Effector memory CD8-positive, alpha-beta T cell (primary cell): ENCODE data around the gene DNAH5.

ENCODE experiments used
- ATAC-seq: fragments of 150-1000 bp; cut with Tn5 transposase; replicated peaks from 2 replicates; pipeline ENCODE4 v1.10.0; 2021; ENCODE audit warnings: mild to moderate bottlenecking, moderate library complexity
- DNase-seq, 3 experiments: peaks; one replicate each; pipeline ENCODE4 v3.0.0; 2021
- H3K27ac Mint-ChIP-seq, 2 donors: one replicate each; pipeline ENCODE4 v1.8.0; 2022; ENCODE audit warnings: mild to moderate bottlenecking in 2 of 2, mixed read lengths in 2 of 2, moderate library complexity in 2 of 2
- H3K27me3 Mint-ChIP-seq, 2 donors: one replicate each; pipeline ENCODE4 v1.8.0; 2022; ENCODE audit warnings: mixed read lengths in 2 of 2
- H3K36me3 Mint-ChIP-seq: one replicate; pipeline ENCODE4 v1.8.0; 2022; ENCODE audit warnings: mild to moderate bottlenecking, moderate library complexity, mixed read lengths; ENCODE audit not compliant: insufficient read depth
- H3K4me1 Mint-ChIP-seq, 2 donors: one replicate each; pipeline ENCODE4 v1.8.0; 2022; ENCODE audit warnings: low read depth in 2 of 2, mixed read lengths in 2 of 2
- H3K4me3 Mint-ChIP-seq, 2 donors: one replicate each; pipeline ENCODE4 v1.8.0; 2022; ENCODE audit warnings: mild to moderate bottlenecking in 2 of 2, mixed read lengths in 2 of 2, moderate library complexity in 2 of 2
- H3K9me3 Mint-ChIP-seq, 2 donors: one replicate each; pipeline ENCODE4 v1.8.0; 2022; ENCODE audit warnings: mixed read lengths in 2 of 2

Gene DNAH5

GRCh38 chr5:13704396-13704795 is 240.1 kb downstream of the DNAH5 start:
- ATAC-seq (no peak), DNase-seq (no peak)
- no peak overlapping the region for H3K4me3 Mint-ChIP-seq
- peaks cover 7 to 23% of the 10 kb centered on the region in 2 donors for H3K9me3 Mint-ChIP-seq
- no peaks in the 10 kb centered on the region for H3K36me3 Mint-ChIP-seq
- no peaks in the 10 kb centered on the region for H3K4me1 Mint-ChIP-seq
- no peak overlapping the region for H3K27ac Mint-ChIP-seq
- H3K27me3 Mint-ChIP-seq = no peaks in the 10 kb centered on the region

- H3K4me3 Mint-ChIP-seq = no peak overlapping the region
- no peak for DNase-seq
- no peaks in the 10 kb centered on the region for H3K36me3 Mint-ChIP-seq
- no peak for ATAC-seq
- H3K9me3 Mint-ChIP-seq = peaks cover 8 to 25% of the 10 kb centered on the region in 2 donors
- H3K4me1 Mint-ChIP-seq = no peaks in the 10 kb centered on the region
- H3K27me3 Mint-ChIP-seq = no peaks in the 10 kb centered on the region
- H3K27ac Mint-ChIP-seq = no peak overlapping the region
These were observed 243.9 kb downstream of the DNAH5 start for GRCh38 chr5:13700626-13701025.

GRCh38 chr5:13698885-13699284 is 245.6 kb downstream of the DNAH5 start:
- H3K27ac Mint-ChIP-seq = no peak overlapping the region
- H3K36me3 Mint-ChIP-seq = no peaks in the 10 kb centered on the region
- no peak for DNase-seq
- H3K4me3 Mint-ChIP-seq = no peak overlapping the region
- no peaks in the 10 kb centered on the region for H3K27me3 Mint-ChIP-seq
- H3K4me1 Mint-ChIP-seq = no peaks in the 10 kb centered on the region
- ATAC-seq = no peak
- peaks cover 8 to 18% of the 10 kb centered on the region in 2 donors for H3K9me3 Mint-ChIP-seq

GRCh38 chr5:13695076-13695712 is 249.3 kb downstream of the DNAH5 start:
- H3K9me3 Mint-ChIP-seq = peaks cover 14 to 26% of the 10 kb centered on the region in 2 donors
- no peaks in the 10 kb centered on the region for H3K4me1 Mint-ChIP-seq
- no peaks in the 10 kb centered on the region for H3K36me3 Mint-ChIP-seq
- no peaks in the 10 kb centered on the region for H3K27me3 Mint-ChIP-seq
- no peak overlapping the region for H3K4me3 Mint-ChIP-seq
- DNase-seq = no peak
- no peak overlapping the region for H3K27ac Mint-ChIP-seq
- ATAC-seq = no peak

GRCh38 chr5:13692172-13692571 is 252.3 kb downstream of the DNAH5 start:
- H3K27me3 Mint-ChIP-seq = no peaks in the 10 kb centered on the region
- no peak overlapping the region for H3K27ac Mint-ChIP-seq
- no peaks in the 10 kb centered on the region for H3K4me1 Mint-ChIP-seq
- DNase-seq (no peak), ATAC-seq (no peak)
- H3K9me3 Mint-ChIP-seq = peaks cover 7 to 30% of the 10 kb centered on the region in 2 donors
- H3K36me3 Mint-ChIP-seq = no peaks in the 10 kb centered on the region
- H3K4me3 Mint-ChIP-seq = no peak overlapping the region

- Mint-ChIP-seq H3K36me3 (no peaks in the 10 kb centered on the region), H3K9me3 (peaks cover 0 to 8% of the 10 kb centered on the region in 2 donors), H3K4me3 (no peak overlapping the region), H3K4me1 (no peaks in the 10 kb centered on the region), H3K27me3 (no peaks in the 10 kb centered on the region), H3K27ac (no peak overlapping the region)
- DNase-seq (no peak), ATAC-seq (no peak)
These were observed 268.0 kb downstream of the DNAH5 start for GRCh38 chr5:13676531-13676930.

GRCh38 chr5:13674391-13674790 is 270.1 kb downstream of the DNAH5 start:
- ATAC-seq (no peak), DNase-seq (no peak)
- no peaks in the 10 kb centered on the region for H3K4me1 Mint-ChIP-seq
- no peaks in the 10 kb centered on the region for H3K36me3 Mint-ChIP-seq
- H3K27me3 Mint-ChIP-seq = no peaks in the 10 kb centered on the region
- H3K9me3 Mint-ChIP-seq = peaks cover 0 to 8% of the 10 kb centered on the region in 2 donors
- H3K4me3 Mint-ChIP-seq = no peak overlapping the region
- no peak overlapping the region for H3K27ac Mint-ChIP-seq

- Mint-ChIP-seq H3K4me3 (no peak overlapping the region), H3K27ac (no peak overlapping the region), H3K9me3 (peaks cover 0 to 11% of the 10 kb centered on the region in 2 donors), H3K36me3 (no peaks in the 10 kb centered on the region), H3K4me1 (no peaks in the 10 kb centered on the region), H3K27me3 (no peaks in the 10 kb centered on the region)
- ATAC-seq (no peak), DNase-seq (no peak)
These were observed 271.0 kb downstream of the DNAH5 start for GRCh38 chr5:13673511-13673910.

GRCh38 chr5:13664377-13664776 is 280.1 kb downstream of the DNAH5 start:
- H3K9me3 Mint-ChIP-seq = peaks cover 4 to 7% of the 10 kb centered on the region in 2 donors
- H3K27me3 Mint-ChIP-seq = no peaks in the 10 kb centered on the region
- no peaks in the 10 kb centered on the region for H3K4me1 Mint-ChIP-seq
- DNase-seq = no peak
- no peak overlapping the region for H3K27ac Mint-ChIP-seq
- no peaks in the 10 kb centered on the region for H3K36me3 Mint-ChIP-seq
- ATAC-seq = no peak
- H3K4me3 Mint-ChIP-seq = no peak overlapping the region

- Mint-ChIP-seq H3K4me1 (no peaks in the 10 kb centered on the region), H3K4me3 (no peak overlapping the region), H3K27ac (no peak overlapping the region), H3K27me3 (no peaks in the 10 kb centered on the region), H3K36me3 (no peaks in the 10 kb centered on the region), H3K9me3 (peaks cover 2 to 8% of the 10 kb centered on the region in 2 donors)
- no peak for ATAC-seq
- DNase-seq = no peak
These were observed 281.9 kb downstream of the DNAH5 start for GRCh38 chr5:13662626-13663025.

- Mint-ChIP-seq H3K27ac (no peak overlapping the region), H3K4me3 (no peak overlapping the region), H3K27me3 (no peaks in the 10 kb centered on the region), H3K36me3 (no peaks in the 10 kb centered on the region), H3K9me3 (peaks cover 0 to 8% of the 10 kb centered on the region in 2 donors), H3K4me1 (no peaks in the 10 kb centered on the region)
- no peak for DNase-seq
- no peak for ATAC-seq
These were observed 283.2 kb downstream of the DNAH5 start for GRCh38 chr5:13661272-13661671.

- DNase-seq (no peak), ATAC-seq (no peak)
- Mint-ChIP-seq H3K27ac (no peak overlapping the region), H3K4me3 (no peak overlapping the region), H3K9me3 (peaks cover 0 to 10% of the 10 kb centered on the region in 2 donors), H3K36me3 (no peaks in the 10 kb centered on the region), H3K4me1 (no peaks in the 10 kb centered on the region), H3K27me3 (no peaks in the 10 kb centered on the region)
These were observed 284.4 kb downstream of the DNAH5 start for GRCh38 chr5:13660072-13660471.

- Mint-ChIP-seq H3K36me3 (no peaks in the 10 kb centered on the region), H3K4me3 (no peak overlapping the region), H3K27ac (no peak overlapping the region), H3K27me3 (no peaks in the 10 kb centered on the region), H3K4me1 (no peaks in the 10 kb centered on the region), H3K9me3 (peaks cover 2 to 16% of the 10 kb centered on the region in 2 donors)
- ATAC-seq (no peak), DNase-seq (no peak)
These were observed 285.1 kb downstream of the DNAH5 start for GRCh38 chr5:13659391-13659790.

- H3K4me3 Mint-ChIP-seq = no peak overlapping the region
- ATAC-seq (no peak), DNase-seq (no peak)
- no peaks in the 10 kb centered on the region for H3K4me1 Mint-ChIP-seq
- no peak overlapping the region for H3K27ac Mint-ChIP-seq
- no peaks in the 10 kb centered on the region for H3K27me3 Mint-ChIP-seq
- H3K36me3 Mint-ChIP-seq = no peaks in the 10 kb centered on the region
- H3K9me3 Mint-ChIP-seq = peaks cover 4 to 20% of the 10 kb centered on the region in 2 donors
These were observed 285.7 kb downstream of the DNAH5 start for GRCh38 chr5:13658761-13659160.
